ENCODE results near the gene CDH4. TPM values are rescaled to one million over a fixed set of nuclear protein-coding genes. Genes with fewer than 3 reads are reported as not detected.

Gene CDH4
- polyA plus RNA-seq, 1 donor from 2014 or later: not detected

GRCh38 chr20:61668771-61669503 lies 416.9 kb downstream of the CDH4 start:
- no peak overlapping the region for H3K4me3 Mint-ChIP-seq
- peaks cover 0 to 6% (median 0%) of the 10 kb centered on the region in 3 donors for H3K9me3 Mint-ChIP-seq
- no peaks in the 10 kb centered on the region for H3K4me1 Mint-ChIP-seq
- no peak overlapping the region for H3K27ac Mint-ChIP-seq
- H3K36me3 Mint-ChIP-seq: no peaks in the 10 kb centered on the region
- H3K27me3 Mint-ChIP-seq: peaks cover 3% of the 10 kb centered on the region

- Mint-ChIP-seq H3K4me3 (no peak overlapping the region), H3K36me3 (no peaks in the 10 kb centered on the region), H3K4me1 (no peaks in the 10 kb centered on the region), H3K27me3 (peaks cover 3% of the 10 kb centered on the region), H3K9me3 (peaks cover 0 to 7% (median 0%) of the 10 kb centered on the region in 3 donors), H3K27ac (no peak overlapping the region)
These were observed 418.2 kb downstream of the CDH4 start for GRCh38 chr20:61670274-61670673.

GRCh38 chr20:61671559-61671958 lies 419.5 kb downstream of the CDH4 start:
- Mint-ChIP-seq H3K4me3 (no peak overlapping the region), H3K36me3 (no peaks in the 10 kb centered on the region), H3K27ac (no peak overlapping the region), H3K9me3 (peaks cover 0 to 7% (median 0%) of the 10 kb centered on the region in 3 donors), H3K27me3 (peaks cover 3% of the 10 kb centered on the region), H3K4me1 (no peaks in the 10 kb centered on the region)

GRCh38 chr20:61673152-61673847 lies 421.2 kb downstream of the CDH4 start:
- H3K27ac Mint-ChIP-seq: no peak overlapping the region
- H3K4me1 Mint-ChIP-seq: no peaks in the 10 kb centered on the region
- no peak overlapping the region for H3K4me3 Mint-ChIP-seq
- peaks cover 0 to 10% (median 3%) of the 10 kb centered on the region in 3 donors for H3K9me3 Mint-ChIP-seq
- no peaks in the 10 kb centered on the region for H3K36me3 Mint-ChIP-seq
- peaks cover 3% of the 10 kb centered on the region for H3K27me3 Mint-ChIP-seq

GRCh38 chr20:61674121-61674520 lies 422.1 kb downstream of the CDH4 start:
- Mint-ChIP-seq H3K36me3 (no peaks in the 10 kb centered on the region), H3K4me3 (no peak overlapping the region), H3K4me1 (no peaks in the 10 kb centered on the region), H3K27ac (no peak overlapping the region), H3K27me3 (peaks cover under 1% of the 10 kb centered on the region), H3K9me3 (peaks cover 0 to 10% (median 3%) of the 10 kb centered on the region in 3 donors)

- H3K4me1 Mint-ChIP-seq: no peaks in the 10 kb centered on the region
- H3K27me3 Mint-ChIP-seq: no peaks in the 10 kb centered on the region
These were observed 422.6 kb downstream of the CDH4 start for GRCh38 chr20:61674688-61675087.

GRCh38 chr20:61677928-61678327 lies 425.9 kb downstream of the CDH4 start:
- Mint-ChIP-seq H3K4me1 (no peaks in the 10 kb centered on the region), H3K36me3 (no peaks in the 10 kb centered on the region), H3K27ac (no peak overlapping the region), H3K27me3 (no peaks in the 10 kb centered on the region), H3K4me3 (no peak overlapping the region), H3K9me3 (peaks cover 0 to 4% (median 3%) of the 10 kb centered on the region in 3 donors)

More at GRCh38 chr20:61674688-61675087, 422.6 kb downstream of the CDH4 start:
- Mint-ChIP-seq H3K4me3 (no peak overlapping the region), H3K36me3 (no peaks in the 10 kb centered on the region), H3K27ac (no peak overlapping the region), H3K9me3 (peaks cover 0 to 10% (median 3%) of the 10 kb centered on the region in 3 donors)

- H3K27ac Mint-ChIP-seq: no peak overlapping the region
- no peaks in the 10 kb centered on the region for H3K27me3 Mint-ChIP-seq
- no peak overlapping the region for H3K4me3 Mint-ChIP-seq
- no peaks in the 10 kb centered on the region for H3K36me3 Mint-ChIP-seq
- peaks cover 0 to 4% (median 3%) of the 10 kb centered on the region in 3 donors for H3K9me3 Mint-ChIP-seq
- no peaks in the 10 kb centered on the region for H3K4me1 Mint-ChIP-seq
These were observed 426.4 kb downstream of the CDH4 start for GRCh38 chr20:61678437-61678836.

- Mint-ChIP-seq H3K9me3 (peaks cover 0 to 4% (median 3%) of the 10 kb centered on the region in 3 donors), H3K4me1 (no peaks in the 10 kb centered on the region), H3K4me3 (no peak overlapping the region), H3K27me3 (no peaks in the 10 kb centered on the region), H3K36me3 (no peaks in the 10 kb centered on the region), H3K27ac (no peak overlapping the region)
These were observed 427.4 kb downstream of the CDH4 start for GRCh38 chr20:61679473-61679872.

GRCh38 chr20:61680096-61680495 lies 428.0 kb downstream of the CDH4 start:
- Mint-ChIP-seq H3K4me1 (no peaks in the 10 kb centered on the region), H3K27ac (no peak overlapping the region), H3K9me3 (peaks cover 2 to 3% (median 3%) of the 10 kb centered on the region in 3 donors), H3K36me3 (no peaks in the 10 kb centered on the region), H3K27me3 (no peaks in the 10 kb centered on the region), H3K4me3 (no peak overlapping the region)

GRCh38 chr20:61682114-61682995 lies 430.3 kb downstream of the CDH4 start:
- H3K4me3 Mint-ChIP-seq: no peak overlapping the region
- H3K36me3 Mint-ChIP-seq: no peaks in the 10 kb centered on the region
- peaks cover 2 to 3% (median 3%) of the 10 kb centered on the region in 3 donors for H3K9me3 Mint-ChIP-seq
- H3K27ac Mint-ChIP-seq: no peak overlapping the region
- H3K27me3 Mint-ChIP-seq: no peaks in the 10 kb centered on the region
- H3K4me1 Mint-ChIP-seq: no peaks in the 10 kb centered on the region

GRCh38 chr20:61682996-61683681 lies 431.1 kb downstream of the CDH4 start:
- Mint-ChIP-seq H3K4me1 (no peaks in the 10 kb centered on the region), H3K27ac (no peak overlapping the region), H3K36me3 (no peaks in the 10 kb centered on the region), H3K9me3 (peaks cover under 1 to 3% (median 2%) of the 10 kb centered on the region in 3 donors), H3K4me3 (no peak overlapping the region), H3K27me3 (no peaks in the 10 kb centered on the region)

- H3K4me3 Mint-ChIP-seq: no peak overlapping the region
- H3K27ac Mint-ChIP-seq: no peak overlapping the region
- no peaks in the 10 kb centered on the region for H3K4me1 Mint-ChIP-seq
- peaks cover 0 to 3% (median 1%) of the 10 kb centered on the region in 3 donors for H3K9me3 Mint-ChIP-seq
- no peaks in the 10 kb centered on the region for H3K36me3 Mint-ChIP-seq
- no peaks in the 10 kb centered on the region for H3K27me3 Mint-ChIP-seq
These were observed 431.7 kb downstream of the CDH4 start for GRCh38 chr20:61683721-61684120.

- no peaks in the 10 kb centered on the region for H3K4me1 Mint-ChIP-seq
- H3K36me3 Mint-ChIP-seq: no peaks in the 10 kb centered on the region
- H3K4me3 Mint-ChIP-seq: no peak overlapping the region
- peaks cover 0 to 3% (median 1%) of the 10 kb centered on the region in 3 donors for H3K9me3 Mint-ChIP-seq
- no peaks in the 10 kb centered on the region for H3K27me3 Mint-ChIP-seq
- H3K27ac Mint-ChIP-seq: no peak overlapping the region
These were observed 432.1 kb downstream of the CDH4 start for GRCh38 chr20:61684136-61684535.
